HG02678 (cell line): Measurements from ENCODE around the gene FLOT1.

Experiments used
- ATAC-seq: cut with Tn5 transposase; IDR thresholded peaks from one replicate; pipeline ENCODE4 v1.9.1; 2021; ENCODE audit warnings: mild to moderate bottlenecking, moderate library complexity; ENCODE audit not compliant: unreplicated experiment

Gene FLOT1

GRCh38 chr6:30747902-30748769 is 5.6 kb upstream of the FLOT1 start:
- no peak for ATAC-seq

GRCh38 chr6:30747300-30747687 is 4.8 kb upstream of the FLOT1 start:
- no peak for ATAC-seq

- ATAC-seq: peak; percentile 32
Observed at GRCh38 chr6:30744054-30744805, 1.7 kb upstream of the FLOT1 start, which contains the start of gene IER3. Gene IER3, minus strand, starts transcription at chr6:30744547. Its CDS starts 29 bp downstream, at chr6:30744518.

GRCh38 chr6:30743099-30744053 is 889 bp upstream of the FLOT1 start:
- no peak for ATAC-seq

- peak; percentile 1 for ATAC-seq
Observed at GRCh38 chr6:30741789-30742315, 635 bp downstream of the FLOT1 start.

- ATAC-seq: no peak
Observed at GRCh38 chr6:30741063-30741779, 1.3 kb downstream of the FLOT1 start.

- ATAC-seq: no peak
Observed at GRCh38 chr6:30740540-30740870, 2.0 kb downstream of the FLOT1 start.

- no peak for ATAC-seq
Observed at GRCh38 chr6:30738532-30738931, 4.0 kb downstream of the FLOT1 start.

GRCh38 chr6:30735668-30736314 is 6.7 kb downstream of the FLOT1 start:
- no peak for ATAC-seq

GRCh38 chr6:30732237-30732943 is 10.1 kb downstream of the FLOT1 start:
- no peak for ATAC-seq

- ATAC-seq: peak; percentile 61
Observed at GRCh38 chr6:30730601-30731435, 11.7 kb downstream of the FLOT1 start.

GRCh38 chr6:30727920-30728553 is 14.4 kb downstream of the FLOT1 start:
- no peak for ATAC-seq

GRCh38 chr6:30726506-30727413 is 15.7 kb downstream of the FLOT1 start:
- no peak for ATAC-seq

- no peak for ATAC-seq
Observed at GRCh38 chr6:30725713-30726505, 16.6 kb downstream of the FLOT1 start.

GRCh38 chr6:30724906-30725667 is 17.4 kb downstream of the FLOT1 start:
- no peak for ATAC-seq
